ENCODE data around the gene PACSIN1.

Gene PACSIN1

DNA sequence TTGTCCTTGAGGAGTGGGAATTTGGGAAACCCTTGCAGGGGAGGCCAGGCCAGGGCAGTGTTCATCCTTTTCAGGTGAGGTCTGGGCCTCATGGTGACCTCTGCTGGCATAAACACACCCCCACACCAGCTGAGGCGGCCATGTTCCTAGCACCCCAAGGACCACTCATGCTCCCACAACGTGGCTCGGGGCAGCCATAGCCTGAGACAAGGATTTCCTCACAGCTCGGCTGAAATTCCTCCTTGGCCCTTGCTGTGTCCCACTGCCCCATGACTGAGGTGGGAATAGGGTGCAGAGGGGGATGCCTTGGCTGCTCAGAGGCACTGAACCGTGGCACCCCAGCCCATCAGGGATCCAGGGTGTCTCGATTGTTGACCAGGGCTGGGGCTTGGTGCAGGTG is 117.6 kb downstream of the PACSIN1 start:
- Histone ChIP-seq H3K36me3 (ENCODE audit: control insufficient read depth, insufficient read depth, low read length) (no peaks in the 10 kb centered on the region), H3K9me3 (ENCODE audit: control insufficient read depth, low read length) (no peaks in the 10 kb centered on the region), H3K9ac (ENCODE audit: low read length) (no peak overlapping the region), H3K4me3 (ENCODE audit: low read length) (no peak overlapping the region), H3K27me3 (ENCODE audit: control insufficient read depth, insufficient read depth, low read length) (no peaks in the 10 kb centered on the region), H3K4me1 (ENCODE audit: control insufficient read depth, insufficient read depth, low read length) (peaks cover 38% of the 10 kb centered on the region)

GRCh38 chr6:34583861-34584604 is 118.2 kb downstream of the PACSIN1 start:
- Histone ChIP-seq H3K4me1 (ENCODE audit: control insufficient read depth, insufficient read depth, low read length) (peaks cover 38% of the 10 kb centered on the region), H3K36me3 (ENCODE audit: control insufficient read depth, insufficient read depth, low read length) (no peaks in the 10 kb centered on the region), H3K9ac (ENCODE audit: low read length) (no peak overlapping the region), H3K9me3 (ENCODE audit: control insufficient read depth, low read length) (no peaks in the 10 kb centered on the region), H3K27me3 (ENCODE audit: control insufficient read depth, insufficient read depth, low read length) (no peaks in the 10 kb centered on the region), H3K4me3 (ENCODE audit: low read length) (no peak overlapping the region)

GRCh38 chr6:34584694-34585093 is 118.8 kb downstream of the PACSIN1 start:
- H3K9me3 ChIP-seq (ENCODE audit: control insufficient read depth, low read length) = no peaks in the 10 kb centered on the region
- no peaks in the 10 kb centered on the region for H3K36me3 ChIP-seq (ENCODE audit: control insufficient read depth, insufficient read depth, low read length)
- H3K27me3 ChIP-seq (ENCODE audit: control insufficient read depth, insufficient read depth, low read length) = no peaks in the 10 kb centered on the region
- peaks cover 38% of the 10 kb centered on the region for H3K4me1 ChIP-seq (ENCODE audit: control insufficient read depth, insufficient read depth, low read length)
- no peak overlapping the region for H3K4me3 ChIP-seq (ENCODE audit: low read length)
- H3K9ac ChIP-seq (ENCODE audit: low read length) = no peak overlapping the region
